Neural progenitor cell (in vitro differentiated cells): Measurements from ENCODE around the gene FRMD5. TPM values are rescaled to one million over a fixed set of nuclear protein-coding genes. Genes with fewer than 3 reads are reported as not detected.
A peak's percentile ranks its signal among the peaks of the same experiment; 100 is the strongest.

Experiments used
- DNase-seq: peaks from one replicate; pipeline ENCODE4 v3.0.0-alpha.2; 2016; ENCODE audit warnings: low spot score
- H2AFZ ChIP-seq: fragments of 200-600 bp; sonication (generic); replicated peaks from 2 replicates; pipeline ENCODE4 v1.6.1; 2016; ENCODE audit warnings: antibody characterized with exemption
- H3F3A ChIP-seq: fragments of 200-600 bp; sonication (generic); 2 replicates; pipeline ENCODE4 v1.6.1; 2016; ENCODE audit warnings: antibody characterized with exemption, low read depth
- H3K27ac ChIP-seq: fragments of 200-600 bp; sonication (generic); 2 replicates; pipeline ENCODE4 v1.5.1; 2016; ENCODE audit warnings: mild to moderate bottlenecking
- H3K27me3 ChIP-seq: fragments of 200-600 bp; sonication (generic); 2 replicates; pipeline ENCODE4 v1.6.1; 2016; ENCODE audit warnings: mild to moderate bottlenecking, moderate library complexity
- H3K36me3 ChIP-seq: fragments of 200-600 bp; sonication (generic); 2 replicates; pipeline ENCODE4 v1.5.1; 2016
- H3K4me1 ChIP-seq: fragments of 200-600 bp; sonication (generic); 2 replicates; pipeline ENCODE4 v1.6.1; 2016; ENCODE audit warnings: mixed run types
- H3K4me2 ChIP-seq: fragments of 200-600 bp; sonication (generic); 2 replicates; pipeline ENCODE4 v1.6.1; 2016
- H3K4me3 ChIP-seq: fragments of 200-600 bp; sonication (generic); 2 replicates; pipeline ENCODE4 v1.5.1; 2016
- H3K79me2 ChIP-seq: fragments of 200-600 bp; sonication (generic); 2 replicates; pipeline ENCODE4 v1.6.1; 2016; ENCODE audit warnings: low read depth
- H3K9ac ChIP-seq: fragments of 200-600 bp; sonication (generic); 2 replicates; pipeline ENCODE4 v1.6.1; 2016
- H3K9me3 ChIP-seq: fragments of 200-600 bp; sonication (generic); 2 replicates; pipeline ENCODE4 v1.5.1; 2016; ENCODE audit warnings: low read depth
- H4K20me1 ChIP-seq: fragments of 200-600 bp; sonication (generic); 2 replicates; pipeline ENCODE4 v1.6.1; 2016; ENCODE audit warnings: low read depth
- H3K27ac Mint-ChIP-seq: 3 replicates; pipeline ENCODE4 v1.8.0; 2021; ENCODE audit warnings: mixed read lengths
- H3K27me3 Mint-ChIP-seq: 2 replicates; pipeline ENCODE4 v1.8.0; 2022; ENCODE audit warnings: low read depth, mild to moderate bottlenecking, inconsistent platforms, moderate library complexity, mixed read lengths; ENCODE audit not compliant: insufficient read depth
- H3K36me3 Mint-ChIP-seq: 3 replicates; pipeline ENCODE4 v1.8.0; 2021; ENCODE audit warnings: mixed read lengths
- H3K4me1 Mint-ChIP-seq: 3 replicates; pipeline ENCODE4 v1.8.0; 2021; ENCODE audit warnings: mixed read lengths
- H3K4me3 Mint-ChIP-seq: 3 replicates; pipeline ENCODE4 v1.8.0; 2021; ENCODE audit warnings: mild to moderate bottlenecking, moderate library complexity, mixed read lengths
- H3K9me3 Mint-ChIP-seq: 3 replicates; pipeline ENCODE4 v1.8.0; 2020; ENCODE audit warnings: mixed read lengths
- CTCF ChIP-seq: fragments of 200-600 bp; sonication (generic); IDR thresholded peaks from 2 replicates; pipeline ENCODE4 v1.5.1; 2017; ENCODE audit warnings: antibody characterized with exemption, mild to moderate bottlenecking
- EZH2 ChIP-seq: fragments of 200-600 bp; sonication (generic); IDR thresholded peaks from 2 replicates; pipeline ENCODE4 v1.6.1; 2017; ENCODE audit warnings: antibody characterized with exemption, mild to moderate bottlenecking, moderate library complexity
- EZH2phosphoT487 ChIP-seq: fragments of 200-600 bp; sonication (generic); IDR thresholded peaks from 2 replicates; pipeline ENCODE4 v1.6.1; 2017; ENCODE audit warnings: antibody characterized with exemption
- total RNA-seq: library from RNA; depleted of rRNA; stranded (reverse); fragments of >200 nt; gene quantifications from 2 replicates; pipeline ENCODE4 v1.2.3, GENCODE V29; 2015; ENCODE audit warnings: low replicate concordance

Gene FRMD5
- total RNA-seq, 1 donor from 2014 or later = 10.1 TPM

DNA sequence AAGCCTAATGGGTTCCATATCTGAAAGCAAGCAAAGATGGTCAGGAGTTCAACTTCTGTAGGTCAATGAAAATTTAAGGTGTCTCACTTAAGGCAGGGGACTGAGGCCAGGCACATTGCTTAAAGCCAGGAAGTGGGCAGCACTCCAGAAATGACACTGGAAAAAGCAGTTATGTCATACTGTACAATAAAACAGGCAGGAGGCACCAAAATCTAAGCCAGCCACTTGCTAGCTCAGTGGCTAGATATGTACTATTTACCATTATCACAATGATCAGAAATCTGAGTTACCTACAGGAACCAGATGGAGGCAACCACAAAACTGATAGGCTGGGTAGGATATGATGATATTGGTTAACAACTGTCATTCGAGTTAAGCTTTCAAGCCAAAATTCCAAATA lies 57.3 kb downstream of the FRMD5 start:
- H3K4me3 ChIP-seq = no peak overlapping the region
- no peak overlapping the region for H2AFZ ChIP-seq
- H3K27me3 ChIP-seq = no peaks in the 10 kb centered on the region
- H3K27ac Mint-ChIP-seq = no peak overlapping the region
- DNase-seq = no peak
- no peaks in the 10 kb centered on the region for H3K4me1 ChIP-seq
- H3K9me3 ChIP-seq = no peaks in the 10 kb centered on the region
- H3K9ac ChIP-seq = no peak overlapping the region
- H3K36me3 Mint-ChIP-seq = no peaks in the 10 kb centered on the region
- H3K27ac ChIP-seq = no peak overlapping the region
- no peak overlapping the region for H3K4me3 Mint-ChIP-seq
- no peaks in the 10 kb centered on the region for H3K79me2 ChIP-seq
- H3K36me3 ChIP-seq = no peaks in the 10 kb centered on the region
- H3K27me3 Mint-ChIP-seq = no peaks in the 10 kb centered on the region
- no peaks in the 10 kb centered on the region for H3K4me1 Mint-ChIP-seq
- no peak for TF ChIP-seq CTCF
- no peak for TF ChIP-seq EZH2phosphoT487
- no peak for TF ChIP-seq EZH2
- no peaks in the 10 kb centered on the region for H3F3A ChIP-seq
- no peaks in the 10 kb centered on the region for H4K20me1 ChIP-seq
- no peak overlapping the region for H3K4me2 ChIP-seq
- H3K9me3 Mint-ChIP-seq = no peaks in the 10 kb centered on the region

GRCh38 chr15:44136991-44137477 lies 58.0 kb downstream of the FRMD5 start:
- Histone ChIP-seq H4K20me1 (no peaks in the 10 kb centered on the region), H3F3A (no peaks in the 10 kb centered on the region), H3K9me3 (no peaks in the 10 kb centered on the region), H3K4me3 (no peak overlapping the region), H3K27me3 (no peaks in the 10 kb centered on the region), H3K36me3 (no peaks in the 10 kb centered on the region), H3K27ac (no peak overlapping the region), H3K79me2 (no peaks in the 10 kb centered on the region), H3K4me1 (no peaks in the 10 kb centered on the region), H3K4me2 (no peak overlapping the region), H3K9ac (no peak overlapping the region), H2AFZ (no peak overlapping the region)
- Mint-ChIP-seq H3K27ac (no peak overlapping the region), H3K36me3 (no peaks in the 10 kb centered on the region), H3K4me1 (no peaks in the 10 kb centered on the region), H3K4me3 (no peak overlapping the region), H3K9me3 (no peaks in the 10 kb centered on the region), H3K27me3 (no peaks in the 10 kb centered on the region)
- TF ChIP-seq EZH2phosphoT487 = no peak
- no peak for TF ChIP-seq CTCF
- TF ChIP-seq EZH2 = no peak
- peak; percentile 16 for DNase-seq

DNA sequence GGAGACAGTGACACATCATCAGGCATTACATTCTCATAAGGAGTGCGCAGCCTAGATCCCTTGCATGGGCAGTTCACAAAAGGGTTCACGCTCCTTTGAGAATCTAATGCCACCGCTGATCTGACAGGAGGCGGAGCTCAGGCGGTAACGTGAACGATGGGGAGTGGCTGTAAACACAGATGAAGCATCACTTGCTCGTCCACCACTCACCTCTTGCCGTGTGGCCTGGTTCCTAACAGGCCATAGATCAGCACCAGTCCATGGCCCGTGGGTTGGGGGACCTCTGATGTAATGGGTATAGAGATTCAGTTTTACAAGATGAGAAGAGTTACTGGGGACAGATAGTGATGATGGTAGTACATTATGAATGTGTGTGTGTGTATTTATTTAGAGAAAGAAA lies 63.0 kb downstream of the FRMD5 start:
- DNase-seq = no peak
- H3K36me3 ChIP-seq = no peaks in the 10 kb centered on the region
- H3K27me3 ChIP-seq = no peaks in the 10 kb centered on the region
- no peaks in the 10 kb centered on the region for H3K27me3 Mint-ChIP-seq
- no peak for TF ChIP-seq EZH2phosphoT487
- no peak for TF ChIP-seq EZH2
- TF ChIP-seq CTCF = no peak
- no peaks in the 10 kb centered on the region for H3K9me3 ChIP-seq
- no peak overlapping the region for H3K9ac ChIP-seq
- no peaks in the 10 kb centered on the region for H3K4me1 Mint-ChIP-seq
- H3K27ac ChIP-seq = no peak overlapping the region
- no peaks in the 10 kb centered on the region for H3F3A ChIP-seq
- no peak overlapping the region for H3K4me2 ChIP-seq
- no peak overlapping the region for H3K4me3 Mint-ChIP-seq
- no peak overlapping the region for H2AFZ ChIP-seq
- no peaks in the 10 kb centered on the region for H3K79me2 ChIP-seq
- no peak overlapping the region for H3K27ac Mint-ChIP-seq
- H3K4me1 ChIP-seq = no peaks in the 10 kb centered on the region
- H3K4me3 ChIP-seq = no peak overlapping the region
- H3K36me3 Mint-ChIP-seq = no peaks in the 10 kb centered on the region
- no peaks in the 10 kb centered on the region for H4K20me1 ChIP-seq
- H3K9me3 Mint-ChIP-seq = no peaks in the 10 kb centered on the region
